SK-N-MC (cell line): ENCODE measurements around the gene ERFE.

Source experiments
- DNase-seq: peaks from one replicate; pipeline ENCODE4 v3.0.0-alpha.2; 2011; ENCODE audit warnings: low read depth, low spot score
- H3K27ac ChIP-seq: fragments of 200-600 bp; sonication (generic); 2 replicates; pipeline ENCODE4 v1.5.1; 2016; ENCODE audit warnings: mixed run types
- H3K36me3 ChIP-seq: fragments of 200-600 bp; sonication (generic); 2 replicates; pipeline ENCODE4 v1.6.1; 2017; ENCODE audit warnings: antibody characterized with exemption, low read length, mixed read lengths; ENCODE audit not compliant: insufficient read depth
- H3K4me3 ChIP-seq: fragments of 200-600 bp; sonication (generic); 2 replicates; pipeline ENCODE4 v1.5.1; 2016
- H3K9ac ChIP-seq: fragments of 200-600 bp; sonication (generic); 2 replicates; pipeline ENCODE4 v1.8.0; 2017; ENCODE audit warnings: mixed run types, mixed read lengths; ENCODE audit not compliant: insufficient read length
- H3K9me3 ChIP-seq: fragments of 200-600 bp; sonication (generic); 2 replicates; pipeline ENCODE4 v1.6.1; 2017; ENCODE audit warnings: low read depth, mild to moderate bottlenecking, antibody characterized with exemption, low read length, moderate library complexity, mixed read lengths
- EZH2 ChIP-seq: fragments of 200-600 bp; sonication (generic); IDR thresholded peaks from one replicate; pipeline ENCODE4 v1.6.1; 2017; ENCODE audit warnings: antibody characterized with exemption
- FOXP2 ChIP-seq: optimal IDR thresholded peaks from 2 replicates; pipeline ENCODE3; 2011; ENCODE audit warnings: mild to moderate bottlenecking, moderate library complexity; ENCODE audit not compliant: insufficient read depth; ENCODE audit errors: extremely low read length, control extremely low read depth
- POLR2AphosphoS5 ChIP-seq: IDR thresholded peaks from 2 replicates; pipeline ENCODE4 v1.6.1; 2012; ENCODE audit warnings: mild to moderate bottlenecking, low read depth, low read length, borderline replicate concordance

ERFE gene

GRCh38 chr2:238173692-238174091 is 14.9 kb downstream of the ERFE start:
- no peak overlapping the region for H3K4me3 ChIP-seq
- DNase-seq: no peak
- TF ChIP-seq EZH2 (no peak), POLR2AphosphoS5 (no peak), FOXP2 (no peak)
- H3K27ac ChIP-seq: no peak overlapping the region
- peaks cover 75% of the 10 kb centered on the region for H3K36me3 ChIP-seq
- H3K9me3 ChIP-seq: no peaks in the 10 kb centered on the region
- H3K9ac ChIP-seq: no peak overlapping the region

GRCh38 chr2:238174291-238174690 is 15.5 kb downstream of the ERFE start:
- no peaks in the 10 kb centered on the region for H3K9me3 ChIP-seq
- DNase-seq: no peak
- peak overlapping the region; percentile 15; the same call in 1 of the 2 replicates for H3K27ac ChIP-seq
- H3K4me3 ChIP-seq: no peak overlapping the region
- no peak overlapping the region for H3K9ac ChIP-seq
- TF ChIP-seq FOXP2 (no peak), EZH2 (no peak), POLR2AphosphoS5 (no peak)
- H3K36me3 ChIP-seq: peaks cover 81% of the 10 kb centered on the region

- TF ChIP-seq FOXP2: no peak
- no peak for TF ChIP-seq EZH2
- no peak for TF ChIP-seq POLR2AphosphoS5
- Histone ChIP-seq H3K4me3 (no peak overlapping the region), H3K9ac (no peak overlapping the region), H3K36me3 (peaks cover 85% of the 10 kb centered on the region), H3K27ac (peak overlapping the region; percentile 15; the same call in 1 of the 2 replicates), H3K9me3 (no peaks in the 10 kb centered on the region)
- DNase-seq: no peak
These were observed 15.9 kb downstream of the ERFE start for GRCh38 chr2:238174701-238175100.

GRCh38 chr2:238176613-238177012 is 17.8 kb downstream of the ERFE start:
- Histone ChIP-seq H3K27ac (no peak overlapping the region), H3K9me3 (no peaks in the 10 kb centered on the region), H3K4me3 (no peak overlapping the region), H3K9ac (no peak overlapping the region), H3K36me3 (peaks cover 90% of the 10 kb centered on the region)
- no peak for TF ChIP-seq FOXP2
- DNase-seq: no peak

- Histone ChIP-seq H3K9ac (no peak overlapping the region), H3K36me3 (peaks cover 93% of the 10 kb centered on the region), H3K9me3 (no peaks in the 10 kb centered on the region), H3K4me3 (no peak overlapping the region), H3K27ac (0 out of 2 replicates have a peak overlapping the region, but pooled peaks have one; percentile 33)
- DNase-seq: no peak
- TF ChIP-seq EZH2: no peak
These were observed 21.8 kb downstream of the ERFE start for GRCh38 chr2:238180554-238180953.

GRCh38 chr2:238182362-238182761 is 23.6 kb downstream of the ERFE start:
- no peak for DNase-seq
- TF ChIP-seq FOXP2 (no peak), EZH2 (no peak), POLR2AphosphoS5 (no peak)
- H3K4me3 ChIP-seq: no peak overlapping the region
- H3K36me3 ChIP-seq: peaks cover 99% of the 10 kb centered on the region
- no peak overlapping the region for H3K27ac ChIP-seq
- no peaks in the 10 kb centered on the region for H3K9me3 ChIP-seq
- H3K9ac ChIP-seq: no peak overlapping the region

GRCh38 chr2:238183821-238184220 is 25.1 kb downstream of the ERFE start:
- Histone ChIP-seq H3K27ac (no peak overlapping the region), H3K4me3 (no peak overlapping the region), H3K9me3 (no peaks in the 10 kb centered on the region), H3K36me3 (peaks cover 99% of the 10 kb centered on the region), H3K9ac (no peak overlapping the region)
- DNase-seq: no peak
- no peak for TF ChIP-seq FOXP2
- TF ChIP-seq EZH2: no peak
- no peak for TF ChIP-seq POLR2AphosphoS5

- H3K9ac ChIP-seq: no peak overlapping the region
- peaks cover 92% of the 10 kb centered on the region for H3K36me3 ChIP-seq
- H3K9me3 ChIP-seq: no peaks in the 10 kb centered on the region
- no peak for TF ChIP-seq EZH2
- no peak for TF ChIP-seq FOXP2
- no peak for TF ChIP-seq POLR2AphosphoS5
- no peak overlapping the region for H3K27ac ChIP-seq
- no peak for DNase-seq
- H3K4me3 ChIP-seq: no peak overlapping the region
These were observed 29.1 kb downstream of the ERFE start for GRCh38 chr2:238187618-238188548.

- TF ChIP-seq FOXP2 (no peak), POLR2AphosphoS5 (no peak), EZH2 (no peak)
- Histone ChIP-seq H3K36me3 (peaks cover 89% of the 10 kb centered on the region), H3K9ac (no peak overlapping the region), H3K4me3 (no peak overlapping the region), H3K9me3 (no peaks in the 10 kb centered on the region), H3K27ac (peak overlapping the region; percentile 53; the same call in 1 of the 2 replicates)
- DNase-seq: no peak
These were observed 31.7 kb downstream of the ERFE start for GRCh38 chr2:238190445-238190844.
